ENCODE data around the gene UGGT1.

DNA sequence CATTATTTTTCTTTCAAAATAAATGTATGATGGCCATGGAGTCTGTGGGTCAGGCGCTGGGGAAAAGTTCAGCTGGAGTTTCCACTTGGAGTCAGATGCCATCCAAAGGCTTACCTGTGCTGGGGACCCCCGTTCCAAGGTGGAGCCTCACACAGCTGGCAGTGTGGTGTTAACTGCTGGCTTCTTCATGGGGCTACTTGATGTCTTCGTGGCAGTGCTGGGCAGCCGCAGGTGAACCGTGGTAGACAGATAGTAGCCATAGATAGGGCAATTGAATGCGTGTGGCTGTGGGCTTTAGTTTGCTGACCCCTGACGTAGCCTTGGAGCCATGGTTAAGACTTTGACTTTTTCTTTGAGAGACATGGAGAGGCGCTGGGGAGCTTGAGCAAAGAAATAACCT, 144.6 kb downstream of the UGGT1 start:
- no peak for TF ChIP-seq CTCF (IDR thresholded peaks at IDR 0.05)
- TF ChIP-seq, protein P1, sequence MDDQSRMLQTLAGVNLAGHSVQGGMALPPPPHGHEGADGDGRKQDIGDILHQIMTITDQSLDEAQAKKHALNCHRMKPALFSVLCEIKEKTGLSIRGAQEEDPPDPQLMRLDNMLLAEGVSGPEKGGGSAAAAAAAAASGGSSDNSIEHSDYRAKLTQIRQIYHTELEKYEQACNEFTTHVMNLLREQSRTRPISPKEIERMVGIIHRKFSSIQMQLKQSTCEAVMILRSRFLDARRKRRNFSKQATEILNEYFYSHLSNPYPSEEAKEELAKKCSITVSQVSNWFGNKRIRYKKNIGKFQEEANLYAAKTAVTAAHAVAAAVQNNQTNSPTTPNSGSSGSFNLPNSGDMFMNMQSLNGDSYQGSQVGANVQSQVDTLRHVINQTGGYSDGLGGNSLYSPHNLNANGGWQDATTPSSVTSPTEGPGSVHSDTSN (IDR thresholded peaks at IDR 0.05): no peak
- no peak for TF ChIP-seq MYC (IDR thresholded peaks at IDR 0.05; ENCODE audit: borderline replicate concordance, low read length)
- TF ChIP-seq REST (IDR thresholded peaks at IDR 0.05): no peak
- no peak for TF ChIP-seq KDM1A (IDR thresholded peaks at IDR 0.05; ENCODE audit: low read depth)
- TF ChIP-seq TP53 (CRISPR knock-in tag; IDR thresholded peaks at IDR 0.05): no peak

Data from A549 (cell line).